Activated naive CD8-positive, alpha-beta T cell treated with anti-CD3 and anti-CD28 coated beads, Interleukin-2, amount 50 U/mL, for 16 hours (primary cell): Measurements from ENCODE around the gene REXO1.

Experiments
- DNase-seq: peaks from one replicate; pipeline ENCODE4 v3.0.0-alpha.2; 2020; ENCODE audit warnings: low read depth, low spot score

Gene REXO1

DNA sequence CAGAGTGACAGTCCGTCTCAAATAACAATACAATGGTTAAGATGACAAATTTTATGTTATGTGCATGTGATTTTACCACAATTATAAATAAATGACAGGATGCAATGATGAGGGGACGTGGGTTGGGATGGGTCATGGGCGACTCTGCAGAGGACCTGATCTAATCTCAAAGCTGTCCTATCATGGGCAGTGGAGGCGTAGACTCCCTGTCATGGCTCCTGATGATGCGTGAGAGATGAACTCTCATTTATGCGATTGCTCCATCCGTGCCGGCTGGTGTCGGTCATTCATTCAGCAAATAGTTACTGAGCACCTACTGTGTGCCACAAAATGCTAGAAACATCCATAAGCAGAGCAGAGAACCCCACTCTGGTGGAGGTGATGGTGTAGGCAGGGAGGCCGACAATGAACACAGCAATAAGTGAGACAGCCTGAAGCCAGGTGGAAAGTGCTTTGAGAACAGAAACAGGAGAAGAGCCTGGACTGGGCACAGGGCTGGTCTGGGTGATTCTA lies 1.7 kb upstream of the REXO1 start:
- no peak for DNase-seq

DNA sequence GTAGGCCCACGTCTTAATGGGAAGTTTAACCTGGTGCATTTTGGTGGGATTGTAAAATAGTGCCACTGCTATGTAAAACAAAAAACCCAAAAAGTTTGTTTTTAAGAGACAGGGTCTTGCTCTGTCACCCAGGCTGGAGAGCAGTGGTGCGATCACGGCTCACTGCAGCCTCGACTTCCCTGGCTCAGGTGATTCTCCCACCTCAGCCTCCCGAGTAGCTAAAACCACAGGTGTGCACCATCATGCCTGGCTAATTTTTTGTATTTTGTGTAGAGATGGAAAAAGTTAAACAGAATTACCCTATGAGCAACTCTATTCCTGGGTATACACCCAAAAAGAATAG lies 820 bp upstream of the REXO1 start:
- no peak for DNase-seq

DNA sequence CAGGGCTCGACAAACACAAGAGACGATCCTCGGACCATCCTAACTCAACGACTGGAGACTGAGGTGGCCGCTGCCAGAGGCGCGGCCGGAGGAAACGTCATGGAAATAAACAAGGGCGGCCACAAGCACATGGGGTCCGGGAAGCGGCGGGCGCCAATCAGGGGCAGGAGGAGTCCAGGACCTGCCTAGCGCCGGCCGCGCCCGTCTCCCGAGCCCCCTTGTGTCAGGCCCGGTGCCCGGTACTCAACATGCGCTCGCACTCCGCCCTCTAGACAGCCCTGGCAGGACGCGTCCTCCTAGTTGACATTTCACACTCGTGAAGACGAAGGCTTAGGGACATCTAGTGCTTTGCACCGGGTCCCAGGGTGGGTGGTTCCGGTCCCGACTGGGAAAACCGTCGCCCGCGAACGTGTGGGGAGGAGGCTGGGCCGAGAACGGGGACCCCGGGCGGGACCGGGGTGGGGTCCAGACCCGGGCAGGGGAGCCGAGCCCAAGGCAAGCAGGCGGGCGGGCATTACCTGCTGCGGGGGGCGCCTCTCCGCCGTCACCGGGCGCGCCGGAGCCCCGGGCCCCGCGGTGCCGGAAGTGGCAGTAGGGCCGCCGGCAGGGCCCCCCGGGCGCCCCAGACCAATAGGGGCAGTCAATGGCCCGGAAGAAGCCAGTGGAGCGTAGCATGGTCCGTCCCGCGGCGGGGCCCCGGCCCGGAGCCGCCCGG lies 442 bp downstream of the REXO1 start:
- DNase-seq: no peak

DNA sequence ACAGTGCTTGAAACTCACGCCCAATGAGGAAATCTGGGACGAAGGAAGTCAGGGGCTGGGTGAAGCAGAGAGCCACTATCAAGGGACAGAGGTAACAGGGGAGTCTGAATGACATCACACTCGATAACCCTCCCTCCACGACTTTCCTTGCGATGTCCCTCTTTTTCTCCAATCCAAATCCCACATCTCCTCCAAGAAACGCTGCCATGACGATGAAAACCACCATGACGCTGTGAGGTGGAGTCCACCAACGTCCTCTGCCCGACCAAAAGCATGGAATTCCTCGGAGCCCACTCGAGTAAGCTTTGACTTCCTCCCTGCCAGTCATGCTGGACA lies 967 bp downstream of the REXO1 start:
- no peak for DNase-seq

DNA sequence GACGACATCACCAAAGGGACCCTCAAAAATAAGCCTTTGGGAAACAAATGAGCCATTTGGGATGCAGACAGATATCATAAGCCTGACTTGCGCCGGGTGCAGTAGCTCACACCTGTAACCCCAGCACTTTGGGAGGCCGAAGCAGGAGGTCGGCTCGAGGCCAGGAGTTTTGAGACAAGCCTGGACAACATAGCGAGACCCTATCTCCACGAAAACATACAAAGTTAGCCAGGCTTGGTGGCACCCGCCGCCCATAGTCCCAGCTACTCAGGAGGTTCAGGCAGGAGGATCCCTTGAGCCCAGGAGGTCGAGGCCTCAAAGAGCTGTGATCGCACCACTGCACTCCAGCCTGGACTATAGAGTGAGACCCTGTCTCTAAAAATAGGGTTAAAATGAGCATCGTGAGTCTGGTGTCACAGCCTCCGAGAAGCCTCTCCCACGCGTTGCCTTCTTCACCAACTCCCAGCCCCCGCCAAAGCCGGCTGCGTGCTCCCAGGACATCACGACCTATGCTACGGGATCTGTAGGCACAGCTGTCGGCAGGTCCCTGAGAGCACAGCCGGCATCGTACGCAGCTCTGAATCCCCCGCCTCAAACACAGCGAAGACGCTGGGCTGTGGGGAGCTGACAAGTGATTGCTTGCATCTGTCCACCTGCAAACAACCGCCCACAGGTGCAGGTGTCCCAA lies 1.6 kb downstream of the REXO1 start:
- DNase-seq: no peak

DNA sequence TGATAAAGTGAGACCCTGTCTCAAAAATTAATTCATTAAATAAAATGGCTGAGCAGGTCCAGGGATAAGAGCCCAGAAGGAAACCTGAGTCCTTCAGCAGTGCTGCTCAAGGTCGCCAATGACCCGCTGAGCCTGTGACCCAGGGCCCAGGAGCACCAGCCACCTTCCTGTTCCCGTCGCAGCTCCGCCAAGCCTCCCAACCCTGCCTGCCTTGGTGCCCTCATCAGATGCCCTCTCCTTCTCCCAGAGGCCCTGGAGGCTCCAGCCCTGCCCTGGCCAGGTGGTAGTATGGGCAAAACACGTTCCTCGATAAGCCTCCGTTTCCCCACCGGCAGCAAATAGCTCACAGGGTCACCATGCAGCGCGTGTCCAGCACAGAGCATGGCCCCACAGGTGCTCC lies 2.6 kb downstream of the REXO1 start:
- no peak for DNase-seq

DNA sequence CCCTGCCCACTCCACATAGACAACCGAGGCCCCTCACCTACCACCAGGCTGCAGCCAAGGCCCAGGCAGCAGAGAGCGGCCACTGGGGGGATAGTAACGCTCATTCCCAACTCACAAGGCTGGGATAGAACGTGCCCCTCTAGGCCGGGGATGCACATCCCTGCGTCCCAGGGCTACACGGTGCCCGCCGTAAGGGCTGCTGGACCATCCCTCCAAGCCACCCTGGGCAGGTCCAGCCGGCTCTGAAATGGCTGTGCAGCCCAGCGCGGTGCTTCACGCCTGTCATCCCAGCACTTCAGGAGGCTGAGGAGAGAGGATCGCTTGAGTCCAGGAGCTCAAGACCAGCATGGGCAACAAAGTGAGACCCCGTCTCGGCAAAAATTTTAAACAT lies 3.2 kb downstream of the REXO1 start:
- DNase-seq: no peak

DNA sequence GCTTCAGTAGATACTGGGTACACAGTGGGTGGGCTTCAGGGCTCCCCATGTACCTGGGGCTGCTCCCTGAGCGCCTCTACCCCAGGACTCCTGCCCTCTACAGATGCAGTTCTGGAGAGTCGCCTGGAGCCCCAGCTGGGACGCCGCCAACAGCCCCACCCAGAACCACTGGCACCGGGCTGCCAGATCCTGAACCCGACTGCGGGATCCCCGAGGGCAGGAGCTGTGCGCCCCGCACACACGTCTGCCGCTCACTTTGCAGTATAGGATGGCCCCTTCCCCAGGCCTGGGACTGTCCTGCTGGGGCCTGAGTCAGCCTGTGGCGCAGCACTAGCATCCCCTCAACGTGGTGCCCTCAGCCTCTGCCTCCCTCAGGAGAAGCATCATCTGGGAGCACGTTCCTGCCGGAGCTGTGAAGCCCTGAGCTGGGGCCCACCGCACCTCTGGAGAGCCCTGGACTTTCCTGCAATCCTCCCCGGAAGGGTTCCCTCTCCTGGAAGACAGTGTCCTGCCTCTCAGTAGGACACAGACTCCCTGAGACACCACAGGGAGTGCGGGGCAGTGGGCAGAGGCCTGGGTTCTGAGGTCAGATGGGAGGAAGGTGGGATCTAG lies 3.7 kb downstream of the REXO1 start:
- DNase-seq: no peak

DNA sequence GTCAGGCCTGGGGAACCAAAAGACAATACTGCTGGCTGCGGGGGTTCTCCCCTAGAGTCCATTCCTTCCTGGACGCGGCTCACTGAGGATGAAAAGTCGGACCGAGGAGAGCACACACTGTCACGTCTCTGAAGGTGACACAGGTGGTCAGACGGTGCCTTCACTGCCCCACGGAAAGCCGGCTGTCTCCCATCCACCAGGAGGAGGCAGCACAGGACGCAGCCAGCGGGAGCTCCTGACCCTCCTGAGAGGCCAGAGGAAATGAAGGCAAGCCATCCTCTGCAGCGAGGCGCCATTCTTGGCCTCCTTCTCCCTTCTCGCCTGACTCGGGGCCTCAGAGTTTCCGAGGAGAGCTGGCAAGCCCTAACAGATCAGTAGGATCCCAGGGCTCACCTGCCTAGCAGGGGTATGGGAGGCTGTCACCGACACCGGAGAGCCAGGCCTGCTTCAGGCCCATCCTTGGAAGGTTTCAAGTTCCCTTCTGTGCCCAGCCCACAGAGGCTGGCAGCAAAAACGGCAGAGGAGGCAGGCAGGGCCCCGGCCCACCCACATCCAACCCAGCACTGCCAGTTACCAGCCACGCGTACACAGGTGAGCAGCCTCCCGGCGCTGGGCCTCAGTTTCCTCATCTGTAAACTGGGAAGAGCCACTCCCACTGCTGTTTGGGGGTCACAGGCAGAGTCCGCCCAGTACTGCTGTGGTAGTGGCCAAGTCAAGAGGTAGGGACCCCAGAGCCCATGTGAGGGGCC lies 4.5 kb downstream of the REXO1 start:
- DNase-seq: no peak

DNA sequence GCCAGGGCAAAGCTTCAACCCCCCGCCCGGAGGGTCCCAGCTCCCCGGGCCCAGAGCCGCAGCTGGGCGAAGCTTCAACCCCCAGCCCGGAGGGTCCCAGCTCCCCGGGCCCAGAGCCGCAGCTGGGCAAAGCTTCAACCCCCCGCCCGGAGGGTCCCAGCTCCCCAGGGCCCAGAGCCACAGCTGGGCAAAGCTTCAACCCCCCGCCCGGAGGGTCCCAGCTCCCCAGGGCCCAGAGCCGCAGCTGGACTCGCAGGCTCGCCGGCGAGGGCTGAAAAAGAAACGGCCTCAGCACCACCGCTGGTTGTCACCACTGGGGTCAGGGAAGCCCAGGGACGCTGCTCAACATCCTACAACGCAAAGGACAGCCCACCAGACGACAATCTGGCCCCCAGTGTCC lies 5.2 kb downstream of the REXO1 start:
- DNase-seq: no peak

DNA sequence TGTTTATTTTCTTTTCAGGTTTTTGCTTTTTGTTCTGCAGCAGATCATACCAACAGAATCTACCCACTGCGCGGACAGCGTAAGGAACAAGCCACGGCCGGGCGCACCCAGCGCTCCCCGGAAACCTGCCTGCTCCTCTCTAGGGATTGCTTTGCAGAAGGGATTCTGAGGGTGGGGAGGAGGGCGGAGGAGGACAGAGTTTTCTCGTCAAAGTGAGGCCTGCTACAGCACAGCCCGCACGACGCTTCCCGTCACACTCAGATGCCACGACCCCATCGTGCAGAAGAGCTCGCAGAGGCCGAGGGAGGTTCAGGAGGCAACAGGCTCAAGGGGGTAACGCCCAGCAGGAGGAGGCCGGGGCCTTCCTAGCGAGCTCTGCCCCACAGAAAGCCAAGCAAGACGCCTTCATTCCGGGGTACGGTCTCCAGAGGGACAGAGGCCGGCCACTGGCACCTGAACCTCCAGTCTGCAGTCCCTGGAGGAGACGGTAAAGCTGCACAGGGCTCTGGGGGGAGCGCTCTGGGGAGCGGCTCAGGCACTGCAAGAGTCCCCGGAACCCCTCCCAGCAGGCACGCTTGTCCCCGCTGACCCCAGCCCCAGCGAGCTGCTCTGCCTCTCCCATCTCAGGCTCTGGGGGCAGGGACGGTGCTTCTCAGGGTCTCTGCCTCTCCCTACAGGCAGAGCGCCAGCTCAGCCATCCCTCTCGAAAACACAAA lies 6.9 kb downstream of the REXO1 start:
- no peak for DNase-seq

DNA sequence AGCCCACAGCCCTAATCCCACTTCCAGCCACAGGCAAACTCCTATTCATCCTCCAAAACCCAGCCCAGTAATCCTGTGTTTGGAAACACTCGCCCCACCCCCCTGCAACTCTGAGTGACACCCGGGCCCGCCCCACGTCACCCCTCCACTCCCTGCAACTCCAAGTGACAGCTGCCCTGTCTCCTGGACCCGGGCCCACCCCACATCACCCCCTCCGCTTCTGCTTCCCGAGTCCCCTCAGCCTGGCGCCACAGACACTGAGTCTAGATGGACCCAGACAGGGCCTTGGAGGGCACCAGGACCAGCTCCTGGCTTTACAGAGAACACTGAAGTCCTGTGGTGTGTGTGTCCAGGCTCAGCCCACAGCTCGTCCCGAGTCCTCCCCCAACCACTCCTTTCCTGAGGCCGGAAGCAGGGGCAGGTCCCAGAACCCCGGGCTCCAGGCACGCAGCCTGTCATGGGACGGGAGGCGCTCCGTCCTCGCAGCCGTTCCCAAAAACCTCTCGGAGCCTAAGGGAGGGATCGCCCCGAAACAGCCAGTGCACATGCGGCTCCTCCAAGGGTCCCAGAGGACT lies 7.7 kb downstream of the REXO1 start:
- DNase-seq: no peak

DNA sequence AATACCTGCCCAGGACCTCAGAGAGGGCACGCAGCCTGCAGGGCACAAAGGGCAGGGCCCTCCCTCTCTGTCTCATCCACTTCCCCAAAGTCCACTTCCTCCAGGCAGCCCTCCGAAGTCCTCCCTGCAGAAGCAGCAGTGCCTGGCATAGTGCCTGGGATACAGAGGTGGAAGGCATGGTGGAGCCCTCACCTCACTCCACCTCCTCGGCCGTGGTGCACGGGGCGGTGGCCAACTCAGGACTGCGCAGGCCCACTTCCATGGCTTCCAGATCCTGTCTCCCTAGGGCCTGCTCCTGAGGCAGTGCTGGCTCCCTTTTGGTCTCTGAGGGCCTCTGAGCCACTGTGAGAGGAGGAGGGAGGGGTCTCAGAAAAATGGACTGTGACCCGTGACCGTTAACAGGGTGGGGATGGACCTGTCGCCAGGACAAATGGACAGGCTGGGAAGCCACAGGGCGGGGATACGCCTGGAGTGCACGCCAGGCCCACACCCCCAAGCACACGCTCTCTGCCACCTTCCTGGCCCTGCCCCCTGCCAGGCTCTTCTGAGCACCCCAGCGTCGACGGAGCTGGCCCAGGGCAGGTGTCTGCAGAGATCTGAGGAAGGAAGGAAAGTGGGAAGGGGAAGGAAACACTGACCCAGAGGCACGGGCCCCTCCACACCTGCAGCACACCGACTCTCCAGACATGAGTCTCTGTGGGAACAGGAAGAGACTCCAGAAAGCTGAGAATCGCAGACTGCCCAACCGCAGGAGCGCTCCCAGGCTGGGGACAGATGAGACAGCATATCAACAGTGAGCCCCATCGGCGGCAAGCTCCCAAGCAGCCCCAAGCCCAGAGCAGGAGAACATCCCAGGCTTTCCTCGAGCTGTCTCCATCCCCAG lies 8.4 kb downstream of the REXO1 start:
- no peak for DNase-seq

DNA sequence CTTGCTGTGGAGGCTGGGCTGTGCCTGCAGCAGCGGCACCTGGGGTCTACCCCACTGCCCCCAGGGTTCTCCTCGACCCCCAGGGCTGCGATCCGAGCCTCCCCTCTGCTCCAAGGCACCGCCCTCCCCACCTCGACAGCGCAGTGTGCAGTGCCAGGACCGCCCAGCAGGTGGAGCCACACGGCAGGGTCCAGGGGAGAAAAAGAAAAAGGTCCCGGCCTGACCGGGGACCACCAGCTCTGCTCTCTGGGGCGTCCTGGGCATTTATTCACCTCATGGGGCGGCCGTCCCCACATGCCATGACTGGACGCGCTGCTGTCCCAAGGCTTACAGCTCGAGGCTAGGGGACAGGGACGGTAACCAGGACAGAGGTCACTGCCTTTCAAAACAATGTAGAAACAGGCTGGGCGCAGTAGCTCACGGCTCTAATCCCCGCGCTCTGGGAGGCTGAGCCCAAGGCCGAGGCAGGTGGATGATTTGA lies 10.6 kb downstream of the REXO1 start:
- no peak for DNase-seq

DNA sequence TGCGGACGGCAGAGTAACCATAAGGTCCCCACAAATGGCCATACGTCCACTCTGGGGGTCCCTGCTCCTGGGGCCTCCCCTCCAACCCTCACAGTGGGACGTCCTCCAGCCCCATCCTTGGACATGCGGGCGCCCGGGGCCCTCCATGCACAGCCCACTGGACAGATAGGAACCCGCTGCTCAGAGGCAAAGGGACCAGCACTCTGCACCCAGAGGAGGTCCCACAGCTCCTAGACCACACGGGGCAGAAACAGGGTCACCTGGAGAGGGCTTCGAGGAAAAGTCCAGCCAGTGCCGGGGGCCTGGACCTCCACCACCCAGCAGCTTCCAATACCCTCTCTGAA lies 11.1 kb downstream of the REXO1 start:
- DNase-seq: no peak

DNA sequence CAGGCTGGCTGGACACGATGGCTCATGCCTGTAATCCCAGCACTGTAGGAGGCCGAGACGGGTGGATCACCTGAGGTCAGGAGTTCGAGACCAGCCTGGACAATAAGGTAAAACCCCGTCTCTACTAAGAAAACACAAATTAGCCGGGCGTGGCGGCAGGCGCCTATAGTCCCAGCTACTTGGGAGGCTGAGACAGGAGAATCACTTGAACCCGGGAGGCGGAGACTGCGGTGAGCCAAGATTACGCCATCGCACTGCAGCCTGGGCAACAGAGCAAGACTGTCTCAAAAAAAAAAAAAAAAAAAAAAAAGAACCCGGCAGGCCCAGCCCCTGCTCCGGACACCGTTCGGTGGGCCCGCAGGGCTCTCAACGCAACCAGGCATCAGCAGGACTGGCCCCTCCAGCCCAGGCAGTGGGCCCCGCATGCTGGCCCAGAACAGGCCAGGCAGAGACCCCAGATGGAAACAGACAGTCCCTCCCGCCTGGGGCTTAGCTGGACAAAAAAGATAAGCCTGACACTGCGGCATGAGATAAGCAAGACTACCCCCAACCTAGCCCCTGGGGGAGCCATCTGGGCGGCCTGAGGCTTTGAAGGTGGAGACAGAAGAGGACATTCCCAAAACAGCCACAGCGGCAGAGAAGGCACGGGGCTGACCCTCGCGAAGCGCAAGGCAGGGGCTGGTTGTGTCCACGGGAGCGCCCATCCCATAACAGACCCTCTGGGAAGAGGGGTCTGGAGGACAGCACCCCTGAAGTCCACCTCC lies 11.6 kb downstream of the REXO1 start:
- no peak for DNase-seq

DNA sequence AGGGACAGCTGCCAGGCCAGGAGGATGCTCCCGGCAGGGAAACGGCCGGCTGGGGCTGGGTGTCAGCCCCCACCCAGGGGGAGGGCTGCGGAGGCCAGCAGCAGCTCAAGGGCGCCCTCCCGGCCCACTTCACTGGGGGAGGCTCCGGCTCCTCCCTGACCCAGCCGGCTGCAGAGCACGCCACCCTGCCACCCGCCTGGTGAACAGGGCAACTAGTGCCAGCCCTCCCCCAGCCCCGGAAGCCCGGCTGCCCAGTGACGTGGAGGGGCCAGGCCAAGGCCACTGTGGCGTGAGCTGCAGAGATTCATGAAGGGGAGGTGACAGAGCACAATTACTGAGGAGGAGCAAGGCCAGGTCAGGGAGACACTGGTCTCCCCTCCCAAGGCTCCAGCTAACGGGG lies 14.7 kb downstream of the REXO1 start:
- DNase-seq: no peak

DNA sequence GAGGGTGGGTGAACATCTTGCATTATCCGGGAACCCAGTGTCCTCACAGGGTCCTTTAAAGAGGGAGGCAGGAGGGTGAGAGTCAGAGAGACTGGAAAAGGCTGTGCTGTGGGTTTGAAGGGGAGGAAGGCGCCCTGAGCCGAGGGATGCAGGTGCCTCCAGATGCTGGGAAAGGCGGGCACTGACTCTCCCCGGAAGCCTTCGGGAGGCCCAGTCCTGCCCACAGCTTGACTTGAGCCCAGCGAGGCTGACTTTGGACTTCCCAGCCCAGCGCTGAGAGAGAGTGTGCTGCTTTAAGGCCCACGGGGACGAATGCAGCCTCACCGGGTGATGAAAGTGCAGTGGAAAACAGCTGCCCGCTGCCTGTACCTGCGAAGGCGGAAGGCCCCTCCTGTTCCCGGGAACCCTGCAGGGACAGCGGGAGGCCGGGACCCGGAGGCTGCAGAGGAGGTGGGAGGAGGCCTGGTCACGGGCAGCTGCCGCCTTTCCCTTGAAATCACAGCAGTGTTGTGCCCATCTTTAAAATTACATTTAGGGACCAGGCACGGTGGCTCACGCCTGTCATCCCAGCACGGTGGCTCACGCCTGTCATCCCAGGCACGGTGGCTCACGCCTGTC lies 16.1 kb downstream of the REXO1 start:
- DNase-seq: no peak

DNA sequence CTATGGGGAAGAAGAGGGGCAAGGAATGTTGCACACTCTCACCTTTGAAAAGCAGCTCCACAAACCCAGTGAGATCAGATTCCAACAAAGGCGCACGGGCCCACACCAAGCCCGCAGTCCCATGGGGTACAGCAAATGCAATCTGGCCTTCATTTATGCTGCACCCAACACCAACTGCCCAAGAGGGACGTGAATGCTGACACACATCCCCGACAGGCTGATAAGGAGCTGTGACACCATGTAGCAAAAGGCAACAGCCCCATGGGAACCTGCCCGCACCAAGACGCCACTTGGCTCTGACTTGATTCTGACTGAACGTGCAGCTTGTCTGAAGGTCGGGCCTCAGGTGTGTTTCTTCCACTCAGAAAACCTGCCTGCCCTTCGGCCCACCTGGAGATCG lies 17.3 kb downstream of the REXO1 start:
- no peak for DNase-seq
